Small intestine (tissue), 7 donors: ENCODE data around the gene VPS4A. TPM values are rescaled to one million over a fixed set of nuclear protein-coding genes. Genes with fewer than 3 reads are reported as not detected.

Experiments
- DNase-seq, 2 donors: peaks; one replicate each; pipeline versions ENCODE4 v3.0.0 to v3.0.0-alpha.2; 2013
- FAIRE-seq: peaks from 2 replicates; lab custom pipeline; 2012; peaks lifted over from hg19 to GRCh38; lab: Jason Lieb, UNC
- H3K27ac ChIP-seq, 3 donors: one replicate each; pipeline ENCODE4 v1.5.1; 2013; ENCODE audit warnings: low read length in 2 of 3, mild to moderate bottlenecking in 2 of 3, control low read depth in 1 of 3, inconsistent platforms in 1 of 3, low read depth in 1 of 3, moderate library complexity in 1 of 3
- H3K27me3 ChIP-seq, 3 donors: one replicate each; pipeline ENCODE4 v1.6.1; 2013; ENCODE audit warnings: low read length in 3 of 3, inconsistent platforms in 1 of 3; ENCODE audit not compliant: control insufficient read depth in 3 of 3, insufficient read depth in 3 of 3
- H3K36me3 ChIP-seq, 3 donors: one replicate each; pipeline ENCODE4 v1.6.1; 2013; ENCODE audit warnings: low read length in 3 of 3, inconsistent platforms in 1 of 3, low read depth in 1 of 3, mild to moderate bottlenecking in 1 of 3, moderate library complexity in 1 of 3; ENCODE audit not compliant: control insufficient read depth in 3 of 3, insufficient read depth in 2 of 3
- H3K4me1 ChIP-seq, 3 donors: one replicate each; pipeline ENCODE4 v1.6.1; 2013; ENCODE audit warnings: low read length in 2 of 3, inconsistent platforms in 1 of 3, low read depth in 1 of 3, mild to moderate bottlenecking in 1 of 3, moderate library complexity in 1 of 3; ENCODE audit not compliant: control insufficient read depth in 3 of 3, insufficient read depth in 2 of 3
- H3K4me3 ChIP-seq, 3 donors: one replicate each; pipeline ENCODE4 v1.5.1; 2013; ENCODE audit warnings: low read length in 3 of 3, control low read depth in 1 of 3, inconsistent platforms in 1 of 3, low read depth in 1 of 3, mild to moderate bottlenecking in 1 of 3, moderate library complexity in 1 of 3
- H3K9me3 ChIP-seq, 2 donors: one replicate each; pipeline ENCODE4 v1.6.1; 2013; ENCODE audit warnings: low read depth in 1 of 2, low read length in 1 of 2; ENCODE audit not compliant: control insufficient read depth in 2 of 2, insufficient read depth in 1 of 2
- WGBS, 3 donors: extraction: QIAGEN DNeasy Blood & Tissue Kit; methylation state at CpG; one replicate each; pipeline ENCODE4 v1.1.7; 2013; 5-methylcytosine and 5-hydroxymethylcytosine counted together
- polyA plus RNA-seq, 4 donors: library from polyadenylated mRNA; stranded (reverse) in 3 of 4; unstranded in 1 of 4; fragments of 200-250 nt in 3 of 4; fragments of 120-200 nt in 1 of 4; gene quantifications; one replicate each; pipeline versions ENCODE4 v1.2.1 to v1.2.3, GENCODE V29; 2013
- donor health status: healthy with polysubstance abuse.
- donor health status: control.
- donor health status: control.
- donor health status: Bipolar disorder and iron deficiency.
- donor health status: healthy.

VPS4A gene
- polyA plus RNA-seq, 4 donors, result 23.0 to 43.7 (median 41.6) TPM

GRCh38 chr16:69371564-69371963 is 60.4 kb downstream of the VPS4A start:
- Histone ChIP-seq H3K27ac (no peak overlapping the region), H3K9me3 (no peaks in the 10 kb centered on the region), H3K27me3 (no peaks in the 10 kb centered on the region), H3K4me3 (no peak overlapping the region), H3K36me3 (peaks cover 5 to 45% (median 25%) of the 10 kb centered on the region in 3 donors), H3K4me1 (peaks cover 0 to 17% (median 0%) of the 10 kb centered on the region in 3 donors)
- FAIRE-seq, result no peak
- 89 to 97% (median 91%) methylated on average over 2 of the region's 2 CpGs for WGBS, 3 donors
- DNase-seq, result no peak

GRCh38 chr16:69373019-69373418 is 61.9 kb downstream of the VPS4A start:
- H3K27ac ChIP-seq, result peak overlapping the region in 1 of 3 donors; percentile 64
- FAIRE-seq, result no peak

More at GRCh38 chr16:69373019-69373418, 61.9 kb downstream of the VPS4A start:
- DNase-seq, result peak; percentile 87 to 95
- Histone ChIP-seq H3K4me1 (peaks cover 0 to 17% (median 0%) of the 10 kb centered on the region in 3 donors), H3K4me3 (no peak overlapping the region), H3K27me3 (no peaks in the 10 kb centered on the region), H3K36me3 (peaks cover 3 to 37% (median 20%) of the 10 kb centered on the region in 3 donors), H3K9me3 (no peaks in the 10 kb centered on the region)
- WGBS, 3 donors, result 42 to 75% (median 42%) methylated on average over 1 of the region's 1 CpG

Other genes starting within 250 kb of the VPS4A start
- 1 to 10 TPM in 2 of 4 donors, under 1 TPM in 2; 0.67 to 5.3 (median 0.94) TPM for gene HAS3, start 205.7 kb upstream of the VPS4A start, polyA plus RNA-seq
- 100 to 1,000 TPM in 1 of 4 donors, 10 to 100 TPM in 3; 62.4 to 109 (median 74.6) TPM for gene CHTF8, start 178.8 kb upstream of the VPS4A start, polyA plus RNA-seq
- 10 to 100 TPM in 3 of 4 donors, 1 to 10 TPM in 1; 6.3 to 25.7 (median 19.1) TPM for gene UTP4, start 178.7 kb upstream of the VPS4A start, polyA plus RNA-seq
- 1 to 10 TPM; 1.9 to 7.2 (median 5.3) TPM for gene SNTB2, start 124.2 kb upstream of the VPS4A start, polyA plus RNA-seq
- 10 to 100 TPM in 2 of 4 donors, 1 to 10 TPM in 2; 3.8 to 18.1 (median 8.6) TPM for gene PDF, start 19.2 kb downstream of the VPS4A start, polyA plus RNA-seq
- gene COG8, start 28.2 kb downstream of the VPS4A start, polyA plus RNA-seq, result 10 to 100 TPM; 13.0 to 32.9 (median 19.3) TPM
- gene NIP7, start 28.4 kb downstream of the VPS4A start, polyA plus RNA-seq, result 10 to 100 TPM; 15.1 to 23.4 (median 15.8) TPM
- 1 to 10 TPM in 3 of 4 donors, not detected in 1; 4.5 to 5.7 (median 5.6) TPM for gene TMED6, start 40.4 kb downstream of the VPS4A start, polyA plus RNA-seq
- 10 to 100 TPM; 11.1 to 22.8 (median 13.2) TPM for gene TERF2, start 74.7 kb downstream of the VPS4A start, polyA plus RNA-seq
- gene CYB5B, start 113.3 kb downstream of the VPS4A start, polyA plus RNA-seq, result 100 to 1,000 TPM in 1 of 4 donors, 10 to 100 TPM in 3; 85.4 to 102 (median 93.9) TPM